GM23248 (cell line): Measurements from ENCODE around the gene NTHL1.

Source experiments
- EZH2 ChIP-seq: fragments of 200-600 bp; sonication (generic); IDR thresholded peaks from 2 replicates; pipeline ENCODE4 v1.6.1; 2018; ENCODE audit warnings: antibody characterized with exemption, mild to moderate bottlenecking; ENCODE audit not compliant: insufficient read depth, poor library complexity, severe bottlenecking
- EZH2phosphoT487 ChIP-seq: fragments of 200-600 bp; sonication (generic); IDR thresholded peaks from 2 replicates; pipeline ENCODE4 v1.6.1; 2018; ENCODE audit warnings: antibody characterized with exemption, moderate library complexity, mild to moderate bottlenecking, low read depth; ENCODE audit not compliant: insufficient read depth

DNA sequence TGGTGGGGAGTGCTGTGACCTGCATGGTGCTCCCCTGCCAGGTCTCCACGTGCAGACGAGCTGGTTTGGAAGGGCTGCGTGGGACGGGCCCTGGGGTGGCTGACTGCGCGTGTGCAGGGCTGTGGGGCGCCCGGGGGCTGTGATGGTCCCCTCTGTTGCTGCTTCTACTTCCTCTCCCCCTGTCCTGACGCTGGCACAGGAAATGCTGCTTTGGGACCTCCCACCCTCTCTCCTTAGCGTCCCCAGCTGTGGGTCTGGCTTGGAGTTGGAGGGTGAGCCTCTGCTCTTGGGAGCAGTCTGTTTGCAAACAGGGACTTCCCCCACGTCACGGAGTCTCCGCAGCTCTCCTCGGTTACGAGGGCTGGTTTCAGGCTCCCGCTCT is 35.3 kb upstream of the NTHL1 start:
- no peak for TF ChIP-seq EZH2
- no peak for TF ChIP-seq EZH2phosphoT487
